Endothelial cell of umbilical vein (primary cell): ENCODE results near the gene MECR.

Source experiments
- EZH2 ChIP-seq: IDR thresholded peaks from 2 replicates; pipeline ENCODE4 v1.6.1; 2012; ENCODE audit warnings: borderline replicate concordance, low read depth, mild to moderate bottlenecking, moderate library complexity, low read length, inconsistent platforms; ENCODE audit not compliant: severe bottlenecking
- JUN ChIP-seq: IDR thresholded peaks from 2 replicates; pipeline ENCODE4 v1.6.1; 2011; ENCODE audit warnings: borderline replicate concordance, low read depth; ENCODE audit not compliant: insufficient read length, insufficient read depth
- POLR2A ChIP-seq: IDR thresholded peaks from 2 replicates; pipeline ENCODE4 v1.6.1; 2012; ENCODE audit warnings: low read depth, mild to moderate bottlenecking, control low read depth, low read length
- TF ChIP-seq, protein P1 (sequence below), 2 donors: IDR thresholded peaks; 1 replicate in 1 of 2; 2 replicates in 1 of 2; pipeline ENCODE4 v1.5.1; 2011; ENCODE audit warnings: low read length in 2 of 2, mild to moderate bottlenecking in 2 of 2, moderate library complexity in 2 of 2, control low read depth in 1 of 2, inconsistent platforms in 1 of 2, low read depth in 1 of 2; ENCODE audit not compliant: insufficient read depth in 1 of 2; ENCODE audit errors: extremely low read depth in 1 of 2

DNA sequence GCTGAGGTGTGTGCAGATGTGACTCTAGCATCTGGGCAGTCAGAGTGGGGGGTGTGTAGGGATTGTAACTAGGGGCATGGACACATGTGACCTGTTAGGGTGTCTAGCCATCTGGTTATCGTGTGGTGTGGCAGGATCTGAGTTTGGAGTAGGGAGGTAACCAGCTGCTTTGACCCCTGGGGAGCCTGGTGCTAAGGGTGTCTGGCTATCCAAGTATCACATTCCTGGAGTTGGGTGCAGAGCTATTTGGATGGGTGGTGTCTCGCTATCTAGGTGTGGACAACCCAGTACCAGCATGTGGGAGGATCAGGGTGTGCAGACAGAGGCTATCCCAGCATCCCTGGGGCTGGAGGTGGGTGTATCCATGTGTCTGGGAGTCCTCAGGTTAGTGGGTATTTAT is 10.3 kb upstream of the MECR start:
- TF ChIP-seq, protein P1, sequence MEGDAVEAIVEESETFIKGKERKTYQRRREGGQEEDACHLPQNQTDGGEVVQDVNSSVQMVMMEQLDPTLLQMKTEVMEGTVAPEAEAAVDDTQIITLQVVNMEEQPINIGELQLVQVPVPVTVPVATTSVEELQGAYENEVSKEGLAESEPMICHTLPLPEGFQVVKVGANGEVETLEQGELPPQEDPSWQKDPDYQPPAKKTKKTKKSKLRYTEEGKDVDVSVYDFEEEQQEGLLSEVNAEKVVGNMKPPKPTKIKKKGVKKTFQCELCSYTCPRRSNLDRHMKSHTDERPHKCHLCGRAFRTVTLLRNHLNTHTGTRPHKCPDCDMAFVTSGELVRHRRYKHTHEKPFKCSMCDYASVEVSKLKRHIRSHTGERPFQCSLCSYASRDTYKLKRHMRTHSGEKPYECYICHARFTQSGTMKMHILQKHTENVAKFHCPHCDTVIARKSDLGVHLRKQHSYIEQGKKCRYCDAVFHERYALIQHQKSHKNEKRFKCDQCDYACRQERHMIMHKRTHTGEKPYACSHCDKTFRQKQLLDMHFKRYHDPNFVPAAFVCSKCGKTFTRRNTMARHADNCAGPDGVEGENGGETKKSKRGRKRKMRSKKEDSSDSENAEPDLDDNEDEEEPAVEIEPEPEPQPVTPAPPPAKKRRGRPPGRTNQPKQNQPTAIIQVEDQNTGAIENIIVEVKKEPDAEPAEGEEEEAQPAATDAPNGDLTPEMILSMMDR (IDR thresholded peaks at IDR 0.05; ENCODE audit: extremely low read depth in 1 of 2, insufficient read depth in 1 of 2, low read depth in 1 of 2, low read length in 2 of 2): no peak
- TF ChIP-seq JUN: no peak
- TF ChIP-seq EZH2: no peak
- no peak for TF ChIP-seq POLR2A
